ENCODE data around the gene PLAGL2.

PLAGL2 gene

DNA sequence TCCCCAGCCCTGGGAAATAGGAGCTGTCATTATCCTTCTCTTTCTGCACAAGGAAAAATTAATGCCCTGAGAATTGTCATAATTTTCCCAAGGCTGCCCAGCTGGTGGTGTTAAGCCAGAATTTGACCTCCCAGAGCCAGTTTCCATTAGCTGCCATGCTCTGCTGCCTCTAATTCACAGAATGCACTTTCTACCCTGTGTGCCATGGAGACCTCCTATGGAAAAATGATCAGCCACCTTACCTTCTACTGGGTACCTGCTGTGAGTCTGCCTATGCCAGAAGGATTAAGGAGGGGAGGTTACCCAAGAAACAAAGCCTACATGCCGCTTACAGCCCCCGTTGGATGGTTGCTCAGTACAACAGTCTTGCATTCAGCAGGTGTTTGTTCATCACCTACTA, 29.3 kb upstream of the PLAGL2 start:
- H3K9me3 ChIP-seq (ENCODE audit: insufficient read depth, low read length): no peaks in the 10 kb centered on the region
- no peak overlapping the region for H2AFZ ChIP-seq (ENCODE audit: low read depth, low read length)
- no peaks in the 10 kb centered on the region for H3K27me3 ChIP-seq (ENCODE audit: low read depth, low read length)
- TF ChIP-seq, protein P1, sequence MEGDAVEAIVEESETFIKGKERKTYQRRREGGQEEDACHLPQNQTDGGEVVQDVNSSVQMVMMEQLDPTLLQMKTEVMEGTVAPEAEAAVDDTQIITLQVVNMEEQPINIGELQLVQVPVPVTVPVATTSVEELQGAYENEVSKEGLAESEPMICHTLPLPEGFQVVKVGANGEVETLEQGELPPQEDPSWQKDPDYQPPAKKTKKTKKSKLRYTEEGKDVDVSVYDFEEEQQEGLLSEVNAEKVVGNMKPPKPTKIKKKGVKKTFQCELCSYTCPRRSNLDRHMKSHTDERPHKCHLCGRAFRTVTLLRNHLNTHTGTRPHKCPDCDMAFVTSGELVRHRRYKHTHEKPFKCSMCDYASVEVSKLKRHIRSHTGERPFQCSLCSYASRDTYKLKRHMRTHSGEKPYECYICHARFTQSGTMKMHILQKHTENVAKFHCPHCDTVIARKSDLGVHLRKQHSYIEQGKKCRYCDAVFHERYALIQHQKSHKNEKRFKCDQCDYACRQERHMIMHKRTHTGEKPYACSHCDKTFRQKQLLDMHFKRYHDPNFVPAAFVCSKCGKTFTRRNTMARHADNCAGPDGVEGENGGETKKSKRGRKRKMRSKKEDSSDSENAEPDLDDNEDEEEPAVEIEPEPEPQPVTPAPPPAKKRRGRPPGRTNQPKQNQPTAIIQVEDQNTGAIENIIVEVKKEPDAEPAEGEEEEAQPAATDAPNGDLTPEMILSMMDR (IDR thresholded peaks at IDR 0.05; ENCODE audit: low read depth, low read length): no peak
- TF ChIP-seq EZH2phosphoT487 (IDR thresholded peaks at IDR 0.05; ENCODE audit: low read depth): no peak
- no peaks in the 10 kb centered on the region for H4K20me1 ChIP-seq (ENCODE audit: insufficient read depth, low read length)
- no peak overlapping the region for H3K4me3 ChIP-seq (ENCODE audit: low read length)
- no peak overlapping the region for H3K9ac ChIP-seq (ENCODE audit: low read length)
- peaks cover 35% of the 10 kb centered on the region for H3K36me3 ChIP-seq (replicated peaks; ENCODE audit: low read depth, low read length)
- no peaks in the 10 kb centered on the region for H3K4me1 ChIP-seq (ENCODE audit: low read length)
- H3K79me2 ChIP-seq (ENCODE audit: low read length): no peaks in the 10 kb centered on the region
- H3K27ac ChIP-seq (ENCODE audit: low read length): no peak overlapping the region
- H3K4me2 ChIP-seq (ENCODE audit: low read length): no peak overlapping the region

DNA sequence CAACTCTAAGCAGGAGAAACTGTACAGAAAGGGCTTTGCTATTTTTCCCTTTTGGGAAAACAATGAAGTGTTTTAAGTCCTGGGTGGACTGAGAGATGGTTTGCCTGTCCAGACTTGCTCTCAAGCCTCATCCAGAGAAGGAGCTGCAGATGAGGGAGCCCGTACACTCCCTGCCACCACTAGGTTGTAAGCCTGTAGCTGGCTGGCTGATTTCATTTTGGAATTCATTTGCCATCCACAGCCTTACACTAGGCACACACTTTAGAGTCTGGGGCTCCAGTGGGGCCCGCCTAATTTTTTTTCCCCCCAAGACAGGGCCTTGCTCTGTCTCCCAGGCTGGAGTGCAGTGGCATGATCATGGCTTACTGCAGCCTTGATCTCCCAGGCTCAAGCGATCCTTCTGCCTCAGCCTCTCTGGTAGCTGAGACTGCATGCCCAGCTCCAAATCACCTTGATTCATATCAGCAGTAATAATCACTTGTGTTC, 28.5 kb upstream of the PLAGL2 start:
- Histone ChIP-seq H3K79me2 (ENCODE audit: low read length) (no peaks in the 10 kb centered on the region), H3K9me3 (ENCODE audit: insufficient read depth, low read length) (no peaks in the 10 kb centered on the region), H4K20me1 (ENCODE audit: insufficient read depth, low read length) (no peaks in the 10 kb centered on the region), H3K9ac (ENCODE audit: low read length) (no peak overlapping the region), H3K4me2 (ENCODE audit: low read length) (no peak overlapping the region), H3K4me3 (ENCODE audit: low read length) (no peak overlapping the region), H3K4me1 (ENCODE audit: low read length) (no peaks in the 10 kb centered on the region), H2AFZ (ENCODE audit: low read depth, low read length) (no peak overlapping the region), H3K27me3 (ENCODE audit: low read depth, low read length) (no peaks in the 10 kb centered on the region), H3K36me3 (replicated peaks; ENCODE audit: low read depth, low read length) (peaks cover 42% of the 10 kb centered on the region), H3K27ac (ENCODE audit: low read length) (no peak overlapping the region)
- TF ChIP-seq, protein P1 (IDR thresholded peaks at IDR 0.05; ENCODE audit: low read depth, low read length): no peak
- TF ChIP-seq EZH2phosphoT487 (IDR thresholded peaks at IDR 0.05; ENCODE audit: low read depth): no peak

DNA sequence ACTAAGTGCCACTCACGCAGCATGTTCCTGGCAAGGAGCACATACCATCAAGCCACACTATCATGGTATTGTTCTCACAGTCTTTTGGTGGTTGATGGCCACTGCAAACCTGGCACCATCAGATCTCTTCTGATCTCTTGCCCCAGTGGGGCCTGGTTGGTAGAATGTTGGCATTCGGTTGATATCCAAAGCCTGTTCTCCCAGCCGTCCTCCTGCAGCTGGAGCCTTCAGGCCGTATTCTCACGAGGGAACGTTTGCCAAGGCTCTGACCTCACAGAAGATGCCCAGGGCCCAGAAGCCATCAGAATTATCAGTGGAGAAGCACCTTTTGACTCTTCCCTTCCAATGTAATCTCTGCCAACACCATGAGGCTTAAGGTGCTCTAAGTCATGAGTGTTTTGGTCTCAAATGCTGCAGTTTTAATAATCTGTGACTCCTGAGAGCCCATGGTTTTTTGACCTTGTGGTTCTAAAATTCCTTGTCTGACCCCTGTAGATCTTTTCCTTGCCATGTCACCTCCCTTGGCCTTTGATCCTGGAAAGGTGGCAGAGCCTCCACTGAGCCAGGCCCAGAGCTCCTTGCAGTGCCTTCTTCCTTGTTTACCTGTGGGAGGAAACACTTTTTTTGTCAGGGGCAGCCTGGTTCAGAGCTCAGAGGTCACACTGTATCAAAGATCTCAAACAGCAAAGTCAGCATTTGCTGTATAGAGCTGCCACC, 27.9 kb upstream of the PLAGL2 start:
- Histone ChIP-seq H3K27me3 (ENCODE audit: low read depth, low read length) (no peaks in the 10 kb centered on the region), H3K4me1 (ENCODE audit: low read length) (no peaks in the 10 kb centered on the region), H3K4me3 (ENCODE audit: low read length) (no peak overlapping the region), H3K9me3 (ENCODE audit: insufficient read depth, low read length) (no peaks in the 10 kb centered on the region), H3K27ac (ENCODE audit: low read length) (no peak overlapping the region), H3K9ac (ENCODE audit: low read length) (no peak overlapping the region), H4K20me1 (ENCODE audit: insufficient read depth, low read length) (no peaks in the 10 kb centered on the region), H3K79me2 (ENCODE audit: low read length) (no peaks in the 10 kb centered on the region), H3K4me2 (ENCODE audit: low read length) (no peak overlapping the region), H3K36me3 (replicated peaks; ENCODE audit: low read depth, low read length) (peaks cover 47% of the 10 kb centered on the region), H2AFZ (ENCODE audit: low read depth, low read length) (no peak overlapping the region)
- no peak for TF ChIP-seq EZH2phosphoT487 (IDR thresholded peaks at IDR 0.05; ENCODE audit: low read depth)
- TF ChIP-seq, protein P1 (IDR thresholded peaks at IDR 0.05; ENCODE audit: low read depth, low read length): no peak

DNA sequence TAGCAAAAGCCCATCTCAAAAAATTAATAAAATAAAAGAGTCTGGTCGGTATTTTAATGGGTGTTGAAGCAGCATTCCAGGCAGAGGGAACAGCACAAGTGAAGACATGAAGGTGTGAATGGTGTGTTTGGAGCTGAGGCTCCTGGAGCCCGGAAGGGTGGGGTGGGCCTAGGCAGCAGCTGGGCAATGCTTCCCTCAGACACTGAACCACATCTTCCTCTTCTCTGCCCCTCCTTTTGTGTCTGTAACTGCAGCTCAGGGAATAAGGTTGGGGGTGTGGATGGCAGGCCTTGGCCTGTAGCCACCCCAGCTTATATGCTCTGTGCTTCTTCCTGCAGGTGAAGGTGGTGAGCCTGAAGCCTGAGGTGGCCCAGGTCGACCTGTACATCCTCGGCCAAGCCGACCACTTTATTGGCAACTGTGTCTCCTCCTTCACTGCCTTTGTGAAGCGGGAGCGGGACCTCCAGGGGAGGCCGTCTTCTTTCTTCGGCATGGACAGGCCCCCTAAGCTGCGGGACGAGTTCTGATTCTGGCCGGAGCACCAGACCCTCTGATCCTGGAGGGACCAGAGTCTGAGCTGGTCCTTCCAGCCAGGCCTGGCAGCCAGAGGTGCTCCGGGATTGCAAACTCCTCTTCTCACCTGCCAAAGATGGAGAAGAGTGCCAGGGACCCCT, 26.7 kb upstream of the PLAGL2 start:
- no peak overlapping the region for H3K9ac ChIP-seq (ENCODE audit: low read length)
- H3K4me1 ChIP-seq (ENCODE audit: low read length): no peaks in the 10 kb centered on the region
- H3K4me3 ChIP-seq (ENCODE audit: low read length): no peak overlapping the region
- peaks cover 52% of the 10 kb centered on the region for H3K36me3 ChIP-seq (replicated peaks; ENCODE audit: low read depth, low read length)
- H3K27me3 ChIP-seq (ENCODE audit: low read depth, low read length): no peaks in the 10 kb centered on the region
- TF ChIP-seq, protein P1 (IDR thresholded peaks at IDR 0.05; ENCODE audit: low read depth, low read length): no peak
- no peak for TF ChIP-seq EZH2phosphoT487 (IDR thresholded peaks at IDR 0.05; ENCODE audit: low read depth)
- no peaks in the 10 kb centered on the region for H3K79me2 ChIP-seq (ENCODE audit: low read length)
- no peaks in the 10 kb centered on the region for H4K20me1 ChIP-seq (ENCODE audit: insufficient read depth, low read length)
- no peaks in the 10 kb centered on the region for H3K9me3 ChIP-seq (ENCODE audit: insufficient read depth, low read length)
- no peak overlapping the region for H3K27ac ChIP-seq (ENCODE audit: low read length)
- no peak overlapping the region for H3K4me2 ChIP-seq (ENCODE audit: low read length)
- H2AFZ ChIP-seq (ENCODE audit: low read depth, low read length): no peak overlapping the region
